Stimulated activated naive CD4-positive, alpha-beta T cell treated with Interleukin-2 at 50 U/mL for 16 hours (primary cell): ENCODE results near the gene FOXP2.

Experiments used
- DNase-seq: peaks from one replicate; lab custom pipeline; 2025; lab: John Stamatoyannopoulos, UW

FOXP2 gene

DNA sequence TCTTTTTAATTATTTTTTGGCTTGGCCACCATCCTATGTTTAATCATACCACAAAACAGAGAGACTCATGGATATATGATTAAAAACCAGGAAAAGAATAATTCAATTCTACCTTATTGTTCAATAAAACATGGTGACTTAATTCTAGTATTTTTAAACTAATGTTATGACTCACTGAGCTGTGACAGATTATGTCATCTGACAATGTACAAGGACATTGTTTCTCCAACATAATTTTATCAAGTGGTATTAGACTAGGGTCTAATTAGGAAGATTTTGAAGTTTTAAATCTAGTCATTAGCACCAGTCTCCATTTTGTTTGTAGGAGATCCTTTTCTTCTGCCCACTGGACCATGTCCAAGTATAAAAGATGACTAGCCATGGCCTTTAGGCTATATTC is 307.9 kb downstream of the FOXP2 start:
- DNase-seq, result no peak

DNA sequence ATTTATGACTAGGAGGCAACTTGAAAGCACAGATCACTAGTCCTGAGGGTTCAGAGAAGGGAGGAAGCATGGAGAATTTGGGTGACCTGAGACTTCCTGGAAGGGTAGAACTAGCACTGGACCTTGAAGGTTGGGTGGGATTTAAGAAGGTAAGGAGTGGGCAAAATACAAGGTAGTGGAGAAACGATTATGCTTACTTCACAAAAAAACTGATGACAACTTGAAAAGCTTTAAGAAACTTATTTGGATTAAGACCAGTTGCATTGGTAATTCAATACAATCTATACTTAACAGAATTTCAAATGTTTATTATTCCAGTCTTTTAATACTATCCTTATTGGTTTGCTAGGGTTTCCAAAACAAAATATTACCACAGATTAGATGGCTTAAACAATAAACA is 308.7 kb downstream of the FOXP2 start:
- no peak for DNase-seq

GRCh38 chr7:114740095-114740494 is 325.5 kb downstream of the FOXP2 start:
- no peak for DNase-seq

DNA sequence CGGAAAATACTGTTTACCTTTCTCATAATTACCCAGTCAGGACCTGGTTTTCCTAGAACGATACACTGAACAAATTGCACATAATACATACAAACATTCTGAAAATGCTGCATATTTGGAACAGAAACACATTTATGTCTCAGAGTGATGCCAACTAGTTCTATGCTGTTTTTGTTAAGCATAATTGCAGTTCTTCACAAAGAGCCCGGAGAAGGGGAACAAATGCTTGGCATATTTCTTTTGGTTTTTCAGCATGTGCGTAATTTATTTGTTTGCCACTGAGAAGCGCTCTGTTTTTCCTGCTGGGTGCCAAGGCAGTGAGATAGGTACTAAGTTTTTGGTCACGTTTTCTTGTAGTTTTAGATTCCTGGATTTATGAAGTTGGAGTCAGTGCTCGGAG is 326.3 kb downstream of the FOXP2 start:
- no peak for DNase-seq

DNA sequence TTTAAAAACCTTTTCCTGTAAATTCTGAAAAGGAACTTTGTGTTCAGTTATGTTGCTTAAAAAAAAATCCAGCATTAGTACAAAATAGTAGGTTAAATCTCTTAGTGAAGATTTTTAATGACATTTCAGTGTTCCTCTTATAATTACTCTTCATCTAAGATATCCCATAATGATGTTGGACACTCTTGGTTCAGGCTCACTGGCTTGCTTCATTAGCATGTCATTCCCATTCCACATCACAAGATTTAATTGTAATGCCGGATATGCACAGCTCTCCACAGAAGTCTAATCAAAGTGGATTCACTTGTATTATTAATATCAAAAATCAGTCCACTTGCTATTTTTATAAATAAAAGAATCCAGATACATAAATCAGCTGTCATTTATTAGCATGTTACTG is 327.3 kb downstream of the FOXP2 start:
- DNase-seq, result no peak
